A673 (cell line): ENCODE data around the gene CFAP58. TPM values are rescaled to one million over a fixed set of nuclear protein-coding genes. Genes with fewer than 3 reads are reported as not detected.

Experiments
- BruUV-seq: library from RNA; stranded (reverse); fragments of 400-500 nt; replicated peaks from 2 replicates; lab custom pipeline; 2021; lab: Mats Ljungman, UMichigan
- CTCF ChIA-PET: fragments of 300-600 bp; sonication (Branson Sonifier 250); formaldehyde crosslinking; loops from one replicate; lab custom pipeline; 2022; ENCODE audit warnings: antibody characterized with exemption; lab: Charles Lee
- POLR2A ChIA-PET: fragments of 300-600 bp; sonication (Branson Sonifier 250); formaldehyde crosslinking; loops from one replicate; lab custom pipeline; 2022; ENCODE audit warnings: antibody characterized with exemption; ENCODE audit not compliant: low non-redundant PET; lab: Charles Lee
- DNase-seq: peaks from one replicate; pipeline ENCODE4 v3.0.0-alpha.2; 2015; ENCODE audit warnings: low spot score
- H3K27ac ChIP-seq: fragments of 200-600 bp; sonication (generic); 2 replicates; pipeline ENCODE4 v1.5.1; 2016; ENCODE audit warnings: mixed run types, low read depth, mild to moderate bottlenecking, mixed read lengths, antibody characterized with exemption, low read length; ENCODE audit not compliant: poor library complexity, severe bottlenecking
- H3K27me3 ChIP-seq: fragments of 200-600 bp; sonication (generic); replicated peaks from 2 replicates; pipeline ENCODE4 v1.6.1; 2017; ENCODE audit warnings: mixed run types, low read depth, mild to moderate bottlenecking, mixed read lengths, antibody characterized with exemption, low read length; ENCODE audit not compliant: insufficient read depth, poor library complexity
- H3K36me3 ChIP-seq: fragments of 200-600 bp; sonication (generic); 2 replicates; pipeline ENCODE4 v1.6.1; 2016; ENCODE audit warnings: mixed run types, mild to moderate bottlenecking, mixed read lengths, antibody characterized with exemption, low read length; ENCODE audit not compliant: insufficient read depth, poor library complexity, severe bottlenecking
- H3K4me1 ChIP-seq: fragments of 200-600 bp; sonication (generic); 2 replicates; pipeline ENCODE4 v1.6.1; 2017; ENCODE audit warnings: mixed run types, mild to moderate bottlenecking, mixed read lengths, antibody characterized with exemption, low read length; ENCODE audit not compliant: insufficient read depth, poor library complexity, severe bottlenecking
- H3K4me3 ChIP-seq: fragments of 200-600 bp; sonication (generic); 2 replicates; pipeline ENCODE4 v1.5.1; 2016; ENCODE audit warnings: low read depth, mixed run types, mild to moderate bottlenecking, mixed read lengths, low read length; ENCODE audit not compliant: poor library complexity, severe bottlenecking
- H3K9me3 ChIP-seq: fragments of 200-600 bp; sonication (generic); 2 replicates; pipeline ENCODE4 v1.6.1; 2016; ENCODE audit warnings: mixed run types, low read depth, mild to moderate bottlenecking, mixed read lengths, antibody characterized with exemption, low read length; ENCODE audit not compliant: poor library complexity, severe bottlenecking
- EZH2 ChIP-seq: fragments of 200-600 bp; sonication (generic); IDR thresholded peaks from 2 replicates; pipeline ENCODE4 v1.6.1; 2017; ENCODE audit warnings: borderline replicate concordance, low read depth, mild to moderate bottlenecking, mixed read lengths, antibody characterized with exemption, low read length; ENCODE audit not compliant: poor library complexity, severe bottlenecking
- intact Hi-C: fragments of 100-400 bp; cut with micrococcal nuclease; formaldehyde crosslinking; loops from one replicate; pipeline ENCODE4 v1.10.0; 2022; ENCODE audit not compliant: unreplicated experiment
- total RNA-seq: library from RNA; stranded (reverse); gene quantifications from 2 replicates; pipeline ENCODE4 v1.2.3, GENCODE V29; 2021
- TF ChIP-seq, protein P1 (sequence below): fragments of 300-800, 200-600 bp; sonication (generic); conservative IDR thresholded peaks from 2 replicates; pipeline ENCODE4 v1.5.1; 2017; ENCODE audit warnings: low read depth, mild to moderate bottlenecking, antibody characterized with exemption, low read length, moderate library complexity, mixed read lengths

Gene CFAP58
- total RNA-seq, 1 experiment from 2014 or later = 0.17 TPM

DNA sequence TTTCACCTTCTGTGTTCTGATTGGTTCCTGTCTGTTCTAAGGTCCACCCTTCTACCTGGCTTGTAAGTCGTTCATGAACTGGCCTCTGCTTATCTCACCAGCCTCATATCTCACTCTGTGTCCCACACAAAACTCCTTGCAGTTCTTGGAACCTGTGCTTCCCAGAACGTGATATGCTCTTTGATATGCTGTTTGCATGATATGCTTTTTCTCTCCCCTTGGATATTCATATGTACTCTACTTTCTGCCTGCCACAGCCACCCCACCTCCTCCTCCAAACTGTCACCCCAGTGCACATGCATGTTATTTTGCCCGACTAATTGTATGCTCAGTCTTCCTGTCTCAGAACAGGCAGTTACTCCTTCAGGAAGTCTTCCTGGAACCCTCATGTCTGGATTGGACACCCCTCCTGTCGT lies 13.5 kb upstream of the CFAP58 start:
- no peak overlapping the region for H3K4me3 ChIP-seq
- H3K27ac ChIP-seq = peak overlapping the region; percentile 15
- BruUV-seq = no TSS peak
- ChIA-PET CTCF (no interaction called here), POLR2A (no interaction called here)
- no peak for DNase-seq
- H3K4me1 ChIP-seq = peaks cover 24% of the 10 kb centered on the region
- H3K36me3 ChIP-seq = no peaks in the 10 kb centered on the region
- intact Hi-C loops = no loop called here
- no peak for TF ChIP-seq EZH2
- TF ChIP-seq, protein P1, sequence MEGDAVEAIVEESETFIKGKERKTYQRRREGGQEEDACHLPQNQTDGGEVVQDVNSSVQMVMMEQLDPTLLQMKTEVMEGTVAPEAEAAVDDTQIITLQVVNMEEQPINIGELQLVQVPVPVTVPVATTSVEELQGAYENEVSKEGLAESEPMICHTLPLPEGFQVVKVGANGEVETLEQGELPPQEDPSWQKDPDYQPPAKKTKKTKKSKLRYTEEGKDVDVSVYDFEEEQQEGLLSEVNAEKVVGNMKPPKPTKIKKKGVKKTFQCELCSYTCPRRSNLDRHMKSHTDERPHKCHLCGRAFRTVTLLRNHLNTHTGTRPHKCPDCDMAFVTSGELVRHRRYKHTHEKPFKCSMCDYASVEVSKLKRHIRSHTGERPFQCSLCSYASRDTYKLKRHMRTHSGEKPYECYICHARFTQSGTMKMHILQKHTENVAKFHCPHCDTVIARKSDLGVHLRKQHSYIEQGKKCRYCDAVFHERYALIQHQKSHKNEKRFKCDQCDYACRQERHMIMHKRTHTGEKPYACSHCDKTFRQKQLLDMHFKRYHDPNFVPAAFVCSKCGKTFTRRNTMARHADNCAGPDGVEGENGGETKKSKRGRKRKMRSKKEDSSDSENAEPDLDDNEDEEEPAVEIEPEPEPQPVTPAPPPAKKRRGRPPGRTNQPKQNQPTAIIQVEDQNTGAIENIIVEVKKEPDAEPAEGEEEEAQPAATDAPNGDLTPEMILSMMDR = no peak
- no peaks in the 10 kb centered on the region for H3K27me3 ChIP-seq
- no peaks in the 10 kb centered on the region for H3K9me3 ChIP-seq

DNA sequence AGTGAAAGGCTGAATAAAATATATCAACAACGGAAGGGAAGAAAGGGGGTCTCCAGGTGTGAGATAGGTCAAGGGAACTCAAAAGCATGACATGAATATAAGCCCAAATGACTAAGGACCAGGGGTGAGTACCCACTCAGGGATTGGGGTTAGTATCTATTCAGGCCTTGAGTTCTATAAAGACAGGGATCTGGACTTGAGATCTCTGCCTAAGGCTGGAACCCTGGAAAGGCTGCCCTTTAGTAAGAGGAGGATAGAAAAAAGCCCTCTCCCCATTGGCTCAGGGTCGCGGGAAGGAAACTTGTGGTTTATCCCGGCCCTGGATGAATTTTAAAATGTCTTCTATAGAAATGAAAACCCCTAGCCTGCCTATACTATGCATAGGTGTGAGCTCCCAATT lies 13.0 kb upstream of the CFAP58 start:
- H3K4me3 ChIP-seq = no peak overlapping the region
- peaks cover 20% of the 10 kb centered on the region for H3K4me1 ChIP-seq
- TF ChIP-seq EZH2 = no peak
- TF ChIP-seq, protein P1 = no peak
- ChIA-PET CTCF (no interaction called here), POLR2A (no interaction called here)
- peak overlapping the region; percentile 15 for H3K27ac ChIP-seq
- intact Hi-C loops = no loop called here
- H3K27me3 ChIP-seq = no peaks in the 10 kb centered on the region
- DNase-seq = no peak
- BruUV-seq = no TSS peak
- no peaks in the 10 kb centered on the region for H3K9me3 ChIP-seq
- H3K36me3 ChIP-seq = no peaks in the 10 kb centered on the region

DNA sequence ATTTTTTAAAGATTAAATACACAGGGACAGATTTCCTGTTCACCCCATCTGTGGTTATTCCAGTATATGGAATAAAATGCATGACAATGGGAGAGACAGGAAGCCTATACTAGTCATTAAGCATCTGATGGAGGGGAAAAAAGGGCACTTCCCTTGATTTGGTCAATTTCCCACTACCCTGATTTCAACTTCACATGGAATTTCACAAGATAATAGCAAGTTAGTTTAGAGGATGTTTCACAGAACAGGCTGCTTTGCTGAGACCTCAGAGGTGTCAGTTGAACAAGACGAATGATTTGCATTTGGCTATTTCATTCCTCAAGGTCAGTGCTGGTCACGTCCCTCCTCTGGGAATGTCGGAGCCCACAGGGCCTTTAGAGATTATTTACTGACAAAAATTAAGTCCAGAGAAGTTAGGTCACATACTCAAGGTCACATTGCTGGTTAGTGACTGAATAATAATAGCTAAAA lies 10.7 kb upstream of the CFAP58 start:
- intact Hi-C loops = no loop called here
- no peaks in the 10 kb centered on the region for H3K9me3 ChIP-seq
- TF ChIP-seq, protein P1 = no peak
- TF ChIP-seq EZH2 = no peak
- H3K27me3 ChIP-seq = no peaks in the 10 kb centered on the region
- H3K36me3 ChIP-seq = no peaks in the 10 kb centered on the region
- H3K4me1 ChIP-seq = peaks cover 14% of the 10 kb centered on the region
- ChIA-PET CTCF (no interaction called here), POLR2A (no interaction called here)
- DNase-seq = no peak
- no TSS peak for BruUV-seq
- no peak overlapping the region for H3K27ac ChIP-seq
- H3K4me3 ChIP-seq = no peak overlapping the region
